WI38 (cell line): Measurements from ENCODE around the gene ANO7.

Source experiments
- H3K4me3 ChIP-seq: 2 replicates; pipeline ENCODE4 v1.5.1; 2011; ENCODE audit warnings: low read depth, mild to moderate bottlenecking, control low read depth, low read length
- CTCF ChIP-seq: IDR thresholded peaks from 2 replicates; pipeline ENCODE4 v1.5.1; 2012; ENCODE audit warnings: low read depth, mild to moderate bottlenecking, control low read depth, low read length

The ANO7 gene

GRCh38 chr2:241228860-241229516 lies 40.5 kb downstream of the ANO7 start:
- TF ChIP-seq CTCF = no peak
- no peak overlapping the region for H3K4me3 ChIP-seq

GRCh38 chr2:241229563-241230401 lies 41.3 kb downstream of the ANO7 start:
- TF ChIP-seq CTCF = no peak
- H3K4me3 ChIP-seq = no peak overlapping the region

- H3K4me3 ChIP-seq = no peak overlapping the region
- no peak for TF ChIP-seq CTCF
These were observed 42.0 kb downstream of the ANO7 start for GRCh38 chr2:241230435-241230834.

GRCh38 chr2:241232736-241233575 lies 44.5 kb downstream of the ANO7 start:
- H3K4me3 ChIP-seq = no peak overlapping the region
- TF ChIP-seq CTCF = no peak

GRCh38 chr2:241234066-241234790 lies 45.8 kb downstream of the ANO7 start:
- no peak for TF ChIP-seq CTCF
- H3K4me3 ChIP-seq = no peak overlapping the region

GRCh38 chr2:241234962-241235740 lies 46.7 kb downstream of the ANO7 start:
- no peak overlapping the region for H3K4me3 ChIP-seq
- TF ChIP-seq CTCF = no peak
